ENCODE measurements around the gene ZNF213.

DNA sequence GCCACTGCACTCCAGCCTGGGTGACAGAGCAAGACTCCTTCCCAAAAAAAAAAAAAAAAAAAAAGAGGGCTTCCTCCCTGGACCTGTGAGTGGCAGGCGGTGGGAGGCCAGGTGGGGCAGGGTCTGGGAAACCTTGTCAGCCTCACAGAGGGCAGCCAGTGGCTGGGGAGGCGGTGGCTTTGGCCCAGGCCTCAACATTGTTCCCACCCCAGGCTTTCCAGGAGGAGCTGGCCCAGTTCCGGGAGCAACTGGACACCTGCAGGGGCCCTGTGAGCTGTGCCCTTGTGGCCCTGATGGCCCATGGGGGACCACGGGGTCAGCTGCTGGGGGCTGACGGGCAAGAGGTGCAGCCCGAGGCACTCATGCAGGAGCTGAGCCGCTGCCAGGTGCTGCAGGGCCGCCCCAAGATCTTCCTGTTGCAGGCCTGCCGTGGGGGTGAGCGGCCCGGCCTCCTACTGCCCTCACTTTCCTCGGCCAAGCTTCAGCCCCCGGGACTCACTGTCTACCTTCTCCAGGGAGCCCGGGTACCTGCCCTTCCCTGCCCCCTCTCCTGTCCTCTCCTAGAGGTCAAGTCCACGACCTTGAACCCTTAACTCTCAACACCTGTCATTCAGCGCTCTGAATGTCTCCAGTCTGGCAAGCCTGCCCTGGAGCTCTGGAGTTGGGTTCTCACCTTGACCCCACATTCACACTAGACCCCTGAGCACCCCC lies 12.4 kb downstream of the ZNF213 start:
- TF ChIP-seq POLR2A (IDR thresholded peaks at IDR 0.05; ENCODE audit: low read length) (no peak), GATA1 (IDR thresholded peaks at IDR 0.05; ENCODE audit: low read depth, low read length) (no peak)
